Mesendoderm (in vitro differentiated cells): ENCODE measurements around the gene SWI5. TPM values are rescaled to one million over a fixed set of nuclear protein-coding genes. Genes with fewer than 3 reads are reported as not detected.

Experiments
- DNase-seq: peaks from one replicate; pipeline ENCODE4 v3.0.0; 2013
- H2AK5ac ChIP-seq: 2 replicates; pipeline ENCODE4 v1.6.1; 2013; ENCODE audit warnings: low read length, inconsistent platforms
- H2BK120ac ChIP-seq: 2 replicates; pipeline ENCODE4 v1.6.1; 2013; ENCODE audit warnings: low read depth, mild to moderate bottlenecking, low read length, moderate library complexity, mixed read lengths
- H2BK15ac ChIP-seq: replicated peaks from 2 replicates; pipeline ENCODE4 v1.6.1; 2013; ENCODE audit warnings: low read depth, mild to moderate bottlenecking, moderate library complexity
- H2BK5ac ChIP-seq: 2 replicates; pipeline ENCODE4 v1.6.1; 2013; ENCODE audit warnings: low read length, inconsistent platforms
- H3K18ac ChIP-seq: 2 replicates; pipeline ENCODE4 v1.6.1; 2013; ENCODE audit warnings: mild to moderate bottlenecking, low read length, mixed read lengths
- H3K23ac ChIP-seq: one replicate; pipeline ENCODE4 v1.6.1; 2013; ENCODE audit warnings: low read length
- H3K27ac ChIP-seq: 2 replicates; pipeline ENCODE4 v1.5.1; 2013; ENCODE audit warnings: low read depth, mild to moderate bottlenecking, inconsistent platforms, low read length, moderate library complexity
- H3K27me3 ChIP-seq: 2 replicates; pipeline ENCODE4 v1.6.1; 2013; ENCODE audit warnings: low read length, control low read depth, mild to moderate bottlenecking, inconsistent platforms; ENCODE audit not compliant: insufficient read depth, poor library complexity
- H3K36me3 ChIP-seq: 2 replicates; pipeline ENCODE4 v1.6.1; 2013; ENCODE audit warnings: low read length, inconsistent platforms; ENCODE audit not compliant: control insufficient read depth, insufficient read depth
- H3K4ac ChIP-seq: one replicate; pipeline ENCODE4 v1.6.1; 2013; ENCODE audit warnings: low read depth, mild to moderate bottlenecking, low read length, moderate library complexity
- H3K4me1 ChIP-seq: 2 replicates; pipeline ENCODE4 v1.6.1; 2013; ENCODE audit warnings: low read depth, low read length, inconsistent platforms; ENCODE audit not compliant: control insufficient read depth
- H3K4me2 ChIP-seq: 2 replicates; pipeline ENCODE4 v1.6.1; 2013; ENCODE audit warnings: low read length
- H3K4me3 ChIP-seq: 2 replicates; pipeline ENCODE4 v1.5.1; 2013; ENCODE audit warnings: mild to moderate bottlenecking, low read length
- H3K56ac ChIP-seq: one replicate; pipeline ENCODE4 v1.6.1; 2013; ENCODE audit warnings: low read length
- H3K79me1 ChIP-seq: 2 replicates; pipeline ENCODE4 v1.6.1; 2013; ENCODE audit warnings: low read length, inconsistent platforms
- H3K79me2 ChIP-seq: 2 replicates; pipeline ENCODE4 v1.6.1; 2013; ENCODE audit warnings: mild to moderate bottlenecking, low read length; ENCODE audit not compliant: control insufficient read depth, insufficient read depth
- H3K9ac ChIP-seq: 2 replicates; pipeline ENCODE4 v1.6.1; 2013; ENCODE audit warnings: low read length, inconsistent platforms
- H4K5ac ChIP-seq: one replicate; pipeline ENCODE4 v1.6.1; 2013; ENCODE audit warnings: low read length
- H4K8ac ChIP-seq: one replicate; pipeline ENCODE4 v1.6.1; 2013; ENCODE audit warnings: low read depth, mild to moderate bottlenecking, control low read depth, low read length, moderate library complexity
- WGBS: extraction: QIAGEN DNeasy Blood & Tissue Kit; methylation state at CpG from one replicate; pipeline ENCODE4 v1.1.7; 2013; ENCODE audit warnings: low lambda C conversion rate, missing lambda C conversion rate; ENCODE audit not compliant: insufficient coverage; ENCODE audit errors: extremely low coverage; 5-methylcytosine and 5-hydroxymethylcytosine counted together
- small RNA-seq: library from polyadenylated mRNA; stranded (forward); fragments of <200 nt; extraction: miRNeasy Mini kit (QIAGEN cat#:217004); gene quantifications from one replicate; pipeline ENCODE3, GENCODE V24; 2013; ENCODE audit not compliant: insufficient read depth

SWI5 gene

DNA sequence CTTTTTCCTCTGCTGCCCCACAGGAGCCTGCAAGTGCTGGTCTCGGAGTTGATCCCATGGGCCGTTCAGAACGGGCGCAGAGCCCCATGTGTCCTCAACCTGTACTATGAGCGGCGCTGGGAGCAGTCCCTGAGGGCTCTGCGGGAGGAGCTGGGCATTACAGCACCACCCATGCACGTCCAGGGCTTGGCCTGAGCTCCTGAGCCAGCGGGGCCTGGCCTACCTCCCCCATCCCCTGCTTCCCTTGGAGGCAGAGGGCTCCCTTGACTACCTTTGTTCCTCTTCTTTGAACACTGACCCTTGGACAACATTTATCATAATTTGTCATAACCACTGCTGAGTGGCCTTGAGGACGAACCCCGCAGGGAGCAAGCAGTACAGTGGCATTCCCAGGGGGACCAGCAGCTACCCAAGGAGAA, 57.4 kb downstream of the SWI5 start:
- no peak overlapping the region for H4K8ac ChIP-seq
- no peaks in the 10 kb centered on the region for H3K27me3 ChIP-seq
- H3K36me3 ChIP-seq, result peaks cover 2% of the 10 kb centered on the region
- no peak overlapping the region for H3K9ac ChIP-seq
- H2BK120ac ChIP-seq, result no peak overlapping the region
- H3K27ac ChIP-seq, result no peak overlapping the region
- no peak overlapping the region for H2AK5ac ChIP-seq
- H3K79me1 ChIP-seq, result no peaks in the 10 kb centered on the region
- H2BK15ac ChIP-seq, result no peak overlapping the region
- H3K4me1 ChIP-seq, result no peaks in the 10 kb centered on the region
- H3K79me2 ChIP-seq, result no peaks in the 10 kb centered on the region
- no CpG with 5 or more reads among the region's 11 CpGs for WGBS
- no peak for DNase-seq
- no peak overlapping the region for H3K23ac ChIP-seq
- H3K4me2 ChIP-seq, result no peak overlapping the region
- no peak overlapping the region for H3K18ac ChIP-seq
- no peak overlapping the region for H2BK5ac ChIP-seq
- H3K4me3 ChIP-seq, result no peak overlapping the region
- no peak overlapping the region for H3K4ac ChIP-seq
- no peak overlapping the region for H3K56ac ChIP-seq
- no peak overlapping the region for H4K5ac ChIP-seq

DNA sequence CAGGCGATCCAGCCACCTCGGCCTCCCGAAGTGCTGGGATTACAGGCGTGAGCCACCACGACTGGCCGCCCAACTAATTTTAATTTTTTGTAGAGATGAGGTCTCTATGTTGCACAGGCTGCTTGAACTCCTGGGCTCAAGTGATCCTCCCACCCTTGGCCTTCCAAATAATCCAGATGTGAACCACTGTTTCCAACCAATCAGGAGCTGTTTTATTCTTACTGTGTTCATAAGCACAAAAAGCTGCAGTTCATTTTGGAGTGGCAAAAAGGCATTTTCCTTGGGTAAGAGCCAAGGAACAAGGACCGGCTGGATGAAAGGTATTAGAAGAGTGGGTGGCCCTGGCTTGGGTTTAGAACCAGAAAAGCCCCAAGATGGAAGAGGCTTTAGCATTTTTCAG, 59.1 kb downstream of the SWI5 start:
- Histone ChIP-seq H3K27me3 (no peaks in the 10 kb centered on the region), H3K79me2 (no peaks in the 10 kb centered on the region), H3K56ac (no peak overlapping the region), H3K18ac (no peak overlapping the region), H3K4me2 (no peak overlapping the region), H3K4ac (no peak overlapping the region), H2BK5ac (no peak overlapping the region), H2AK5ac (no peak overlapping the region), H2BK120ac (no peak overlapping the region), H3K27ac (no peak overlapping the region), H4K8ac (no peak overlapping the region), H3K79me1 (no peaks in the 10 kb centered on the region), H3K36me3 (peaks cover 2% of the 10 kb centered on the region), H2BK15ac (no peak overlapping the region), H4K5ac (no peak overlapping the region), H3K9ac (no peak overlapping the region), H3K4me3 (no peak overlapping the region), H3K4me1 (no peaks in the 10 kb centered on the region), H3K23ac (no peak overlapping the region)
- DNase-seq, result no peak
- WGBS, result no CpG with 5 or more reads among the region's 7 CpGs

DNA sequence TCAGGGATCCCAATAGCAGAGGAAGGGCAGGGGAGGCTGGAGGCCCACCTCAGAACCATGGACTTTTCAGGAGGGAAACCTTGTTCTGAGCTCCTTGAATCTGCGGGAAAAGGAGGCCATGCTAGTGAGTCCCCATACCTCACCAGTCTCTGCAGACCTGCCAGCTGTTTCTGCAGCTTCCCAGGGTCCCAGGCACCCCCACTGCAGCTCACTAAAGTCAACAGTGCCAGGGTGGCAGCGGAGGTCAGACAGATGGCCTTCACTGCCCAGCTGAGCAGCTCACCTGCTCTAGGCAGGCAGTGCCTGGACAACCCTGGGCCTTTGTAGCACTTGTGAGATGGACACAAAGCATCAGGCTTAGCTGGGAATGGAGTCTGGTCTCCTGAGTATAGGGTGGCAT, 59.8 kb downstream of the SWI5 start:
- Histone ChIP-seq H2BK5ac (no peak overlapping the region), H3K4me2 (no peak overlapping the region), H2BK120ac (no peak overlapping the region), H3K27me3 (no peaks in the 10 kb centered on the region), H2BK15ac (no peak overlapping the region), H2AK5ac (no peak overlapping the region), H3K18ac (no peak overlapping the region), H3K4me3 (no peak overlapping the region), H3K27ac (no peak overlapping the region), H3K4ac (no peak overlapping the region), H3K79me2 (no peaks in the 10 kb centered on the region), H3K23ac (no peak overlapping the region), H3K4me1 (no peaks in the 10 kb centered on the region), H4K8ac (no peak overlapping the region), H3K56ac (no peak overlapping the region), H3K79me1 (no peaks in the 10 kb centered on the region), H3K9ac (no peak overlapping the region), H3K36me3 (peaks cover 2% of the 10 kb centered on the region), H4K5ac (no peak overlapping the region)
- no CpG with 5 or more reads among the region's 2 CpGs for WGBS
- no peak for DNase-seq

DNA sequence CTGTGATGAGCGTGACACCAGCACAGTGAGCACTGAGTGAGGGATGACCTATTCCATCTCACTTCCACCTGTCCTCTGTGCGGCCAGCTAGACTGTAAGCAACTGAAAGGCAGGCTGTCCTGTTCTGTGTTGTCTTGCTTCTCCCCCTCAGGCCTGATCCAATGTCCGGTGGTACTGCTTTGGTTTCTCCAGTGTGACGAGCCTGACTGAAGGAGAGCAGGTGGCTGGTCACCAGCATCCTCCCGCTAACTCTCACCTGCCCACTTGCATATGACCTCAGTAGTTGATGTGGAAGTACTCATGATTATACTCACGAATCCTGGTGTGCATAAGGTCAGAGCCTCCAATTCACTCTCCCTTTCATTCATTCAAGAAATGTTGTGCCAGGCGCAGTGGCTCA, 61.9 kb downstream of the SWI5 start:
- H3K23ac ChIP-seq, result no peak overlapping the region
- H4K8ac ChIP-seq, result no peak overlapping the region
- no peak overlapping the region for H3K9ac ChIP-seq
- H2BK5ac ChIP-seq, result no peak overlapping the region
- no peaks in the 10 kb centered on the region for H3K79me2 ChIP-seq
- H3K36me3 ChIP-seq, result no peaks in the 10 kb centered on the region
- H3K27ac ChIP-seq, result no peak overlapping the region
- H3K79me1 ChIP-seq, result peaks cover 2% of the 10 kb centered on the region
- no peak overlapping the region for H2BK15ac ChIP-seq
- peaks cover 2% of the 10 kb centered on the region for H3K4me1 ChIP-seq
- no peak overlapping the region for H4K5ac ChIP-seq
- H3K18ac ChIP-seq, result no peak overlapping the region
- H3K4ac ChIP-seq, result no peak overlapping the region
- H3K56ac ChIP-seq, result no peak overlapping the region
- DNase-seq, result no peak
- no peak overlapping the region for H3K4me2 ChIP-seq
- H3K27me3 ChIP-seq, result no peaks in the 10 kb centered on the region
- WGBS, result no CpG with 5 or more reads among the region's 7 CpGs
- H2AK5ac ChIP-seq, result no peak overlapping the region
- no peak overlapping the region for H2BK120ac ChIP-seq
- H3K4me3 ChIP-seq, result no peak overlapping the region

Small RNA genes lying within 50 kb of the gene (small RNA-seq; reads per million reads assigned to genes)
- gene MIR199B (178 reads per million, percentile 97 among the genes with 10 or more reads in this experiment), gene MIR3154 (not detected)
